GM12878 (cell line): ENCODE results near the gene VAT1. TPM values are rescaled to one million over a fixed set of nuclear protein-coding genes. Genes with fewer than 3 reads are reported as not detected.

Experiments
- ATAC-seq: fragments of 200-7000 bp; cut with Tn5 transposase; 3 replicates; pipeline ENCODE4 v1.9.1; 2020; ENCODE audit warnings: mild to moderate bottlenecking, moderate library complexity
- BruUV-seq: library from RNA; stranded (reverse); fragments of 400-500 nt; replicated peaks from 2 replicates; lab custom pipeline; 2021; lab: Mats Ljungman, UMichigan
- CTCF ChIA-PET: fragments of 300-600 bp; sonication (Branson Sonifier 250); formaldehyde crosslinking; extraction: SDS; loops from one replicate; lab custom pipeline; 2021; ENCODE audit warnings: inconsistent platforms; lab: Yijun Ruan, JAX
- POLR2A ChIA-PET: fragments of 350-600 bp; formaldehyde crosslinking; extraction: SDS; loops from one replicate; lab custom pipeline; 2021; ENCODE audit warnings: inconsistent platforms; lab: Charles Lee
- RAD21 ChIA-PET: fragments of 300-600 bp; sonication (Branson Sonifier 250); formaldehyde crosslinking; loops from one replicate; lab custom pipeline; 2023; ENCODE audit warnings: antibody characterized with exemption; ENCODE audit not compliant: unreplicated experiment; lab: Charles Lee
- SMC1A ChIA-PET: fragments of 300-600 bp; sonication (Branson Sonifier 250); formaldehyde crosslinking; loops from one replicate; lab custom pipeline; 2023; ENCODE audit not compliant: unreplicated experiment, uncharacterized antibody; lab: Charles Lee
- DNase-seq: peaks from one replicate; pipeline ENCODE4 v3.0.0-alpha.2; 2011; ENCODE audit warnings: low read depth, low spot score
- FAIRE-seq: peaks from 3 replicates; lab custom pipeline; 2011; peaks lifted over from hg19 to GRCh38; lab: Jason Lieb, UNC
- H2AFZ ChIP-seq: 2 replicates; pipeline ENCODE4 v1.6.0; 2011; ENCODE audit warnings: low read depth, low read length, control low read depth; ENCODE audit not compliant: control insufficient read depth
- H3K27ac ChIP-seq: 2 replicates; pipeline ENCODE4 v1.5.1; 2011; ENCODE audit warnings: control low read depth; ENCODE audit not compliant: control insufficient read depth, insufficient read depth
- H3K27me3 ChIP-seq, 2 experiments: replicated peaks in 1 of 2; 2 replicates each; pipeline versions ENCODE4 v1.6.0 to v1.6.1; 2011; ENCODE audit warnings: low read length in 1 of 2; ENCODE audit not compliant: control insufficient read depth in 2 of 2, insufficient read depth in 2 of 2
- H3K36me3 ChIP-seq, 2 experiments: 2 replicates each; pipeline ENCODE4 v1.5.1; 2011; ENCODE audit warnings: low read length in 1 of 2; ENCODE audit not compliant: control insufficient read depth in 2 of 2, insufficient read depth in 2 of 2
- H3K4me1 ChIP-seq: 2 replicates; pipeline ENCODE4 v1.6.1; 2011; ENCODE audit warnings: mild to moderate bottlenecking, low read length, moderate library complexity, mixed read lengths; ENCODE audit not compliant: control insufficient read depth, insufficient read depth
- H3K4me2 ChIP-seq: 2 replicates; pipeline ENCODE4 v1.6.0; 2011; ENCODE audit warnings: control low read depth; ENCODE audit not compliant: control insufficient read depth, insufficient read depth
- H3K4me3 ChIP-seq: fragments of 200-600 bp; sonication (generic); 2 replicates; pipeline ENCODE4 v1.5.1; 2016
- H3K79me2 ChIP-seq: 2 replicates; pipeline ENCODE4 v1.6.0; 2011; ENCODE audit warnings: low read length; ENCODE audit not compliant: control insufficient read depth, insufficient read depth
- H3K9ac ChIP-seq: 2 replicates; pipeline ENCODE4 v1.8.0; 2011; ENCODE audit warnings: low read length, control low read depth, mixed read lengths; ENCODE audit not compliant: control insufficient read depth, insufficient read depth
- H3K9me3 ChIP-seq: replicated peaks from 3 replicates; pipeline ENCODE4 v1.5.1; 2011; ENCODE audit warnings: mild to moderate bottlenecking, low read length; ENCODE audit not compliant: control insufficient read depth, insufficient read depth
- H4K20me1 ChIP-seq: 2 replicates; pipeline ENCODE4 v1.6.0; 2011; ENCODE audit not compliant: control insufficient read depth, insufficient read depth
- EGR1 ChIP-seq, 2 experiments: IDR thresholded peaks; 1 replicate in 1 of 2; 2 replicates in 1 of 2; pipeline ENCODE4 v1.6.1; 2011 to 2012; ENCODE audit warnings: low read depth in 2 of 2, low read length in 2 of 2, borderline replicate concordance in 1 of 2, mild to moderate bottlenecking in 1 of 2, moderate library complexity in 1 of 2
- GATAD2B ChIP-seq: fragments of 450-650 bp; conservative IDR thresholded peaks from 2 replicates; pipeline ENCODE4 v1.6.1; 2017; ENCODE audit warnings: low read depth, mild to moderate bottlenecking, moderate library complexity
- HDAC2 ChIP-seq: fragments of 200-600 bp; sonication (generic); IDR thresholded peaks from 2 replicates; pipeline ENCODE4 v1.6.1; 2017
- JUNB ChIP-seq: IDR thresholded peaks from 2 replicates; pipeline ENCODE4 v1.6.1; 2016; ENCODE audit warnings: antibody characterized with exemption, mild to moderate bottlenecking
- KAT2A ChIP-seq: conservative IDR thresholded peaks from 2 replicates; pipeline ENCODE4 v1.6.1; 2011; ENCODE audit warnings: low read depth, low read length; ENCODE audit not compliant: control insufficient read depth
- MTA2 ChIP-seq: fragments of 450-650 bp; IDR thresholded peaks from 2 replicates; pipeline ENCODE4 v1.6.1; 2016; ENCODE audit warnings: low read depth, mild to moderate bottlenecking, moderate library complexity
- MYC ChIP-seq: IDR thresholded peaks from 2 replicates; pipeline ENCODE4 v1.6.1; 2011; ENCODE audit warnings: mild to moderate bottlenecking, low read length, moderate library complexity, inconsistent platforms; ENCODE audit not compliant: insufficient read depth, insufficient replicate concordance, insufficient read length, severe bottlenecking
- RUNX3 ChIP-seq: IDR thresholded peaks from 2 replicates; pipeline ENCODE4 v1.6.1; 2012; ENCODE audit warnings: low read length, inconsistent platforms
- SMC3 ChIP-seq: IDR thresholded peaks from 2 replicates; pipeline ENCODE4 v1.6.1; 2011; ENCODE audit warnings: low read length, improper control_type of control experiment, borderline replicate concordance
- TBL1XR1 ChIP-seq: IDR thresholded peaks from 2 replicates; pipeline ENCODE4 v1.6.1; 2012; ENCODE audit warnings: low read depth, low read length, improper control_type of control experiment
- ZNF274 ChIP-seq: IDR thresholded peaks from one replicate; pipeline ENCODE4 v1.8.0; 2011; ENCODE audit not compliant: insufficient read length, insufficient read depth
- WGBS: methylation state at CpG from one replicate; pipeline ENCODE4 v1.1.6; 2016; ENCODE audit warnings: low lambda C conversion rate; ENCODE audit not compliant: insufficient replicate concordance, insufficient coverage; ENCODE audit errors: missing lambda C conversion rate; 5-methylcytosine and 5-hydroxymethylcytosine counted together
- in situ Hi-C: fragments of 300-500 bp; cut with MboI; formaldehyde crosslinking; loops from 9 replicates; pipeline ENCODE4 v1.14.3; 2018; ENCODE audit warnings: mixed read lengths
- intact Hi-C: fragments of 100-400 bp; cut with micrococcal nuclease; formaldehyde crosslinking; loops from one replicate; pipeline ENCODE4 v1.14.2; 2022; ENCODE audit not compliant: unreplicated experiment
- polyA plus RNA-seq, 11 experiments: library from polyadenylated mRNA; depleted of rRNA in 4 of 11; unstranded in 6 of 11; stranded (reverse) in 5 of 11; fragments of >200 nt; fragmentation: Nextera tagmentation in 4 of 11; fragmentation: Illumina TruSeq in 1 of 11; extraction: Ambion mirVana in 4 of 11; extraction: Trizol in 1 of 11; gene quantifications; 1 replicate in 1 of 11; 2 replicates in 10 of 11; pipeline versions ENCODE4 v1.2.1 to v1.2.3, GENCODE V29; 2011 to 2016; ENCODE audit warnings: inconsistent platforms in 2 of 11, missing spikeins in 2 of 11, low read depth in 1 of 11
- total RNA-seq, 4 experiments: library from RNA; depleted of rRNA in 3 of 4; stranded (reverse); fragments of >200 nt in 3 of 4; fragmentation: Illumina TruSeq in 1 of 4; extraction: Trizol in 1 of 4; gene quantifications; 2 replicates each; pipeline versions ENCODE4 v1.2.1 to v1.2.3, GENCODE V29; 2013 to 2021
- TF ChIP-seq, protein P1 (sequence below): fragments of 450-650 bp; IDR thresholded peaks from 2 replicates; pipeline ENCODE4 v1.6.1; 2018; ENCODE audit warnings: mild to moderate bottlenecking, low read depth, moderate library complexity; ENCODE audit not compliant: partially characterized antibody
- TF ChIP-seq, protein P2 (sequence below): fragments of 450-650 bp; IDR thresholded peaks from 2 replicates; pipeline ENCODE4 v1.6.1; 2016; ENCODE audit warnings: mild to moderate bottlenecking, moderate library complexity, borderline replicate concordance

Gene VAT1
- total and polyA plus RNA-seq, 10 of the 15 experiments (the other 5 are each of a cell fraction or from before 2014, with no cell fraction given), result 5.0 to 19.8 (median 8.2) TPM

DNA sequence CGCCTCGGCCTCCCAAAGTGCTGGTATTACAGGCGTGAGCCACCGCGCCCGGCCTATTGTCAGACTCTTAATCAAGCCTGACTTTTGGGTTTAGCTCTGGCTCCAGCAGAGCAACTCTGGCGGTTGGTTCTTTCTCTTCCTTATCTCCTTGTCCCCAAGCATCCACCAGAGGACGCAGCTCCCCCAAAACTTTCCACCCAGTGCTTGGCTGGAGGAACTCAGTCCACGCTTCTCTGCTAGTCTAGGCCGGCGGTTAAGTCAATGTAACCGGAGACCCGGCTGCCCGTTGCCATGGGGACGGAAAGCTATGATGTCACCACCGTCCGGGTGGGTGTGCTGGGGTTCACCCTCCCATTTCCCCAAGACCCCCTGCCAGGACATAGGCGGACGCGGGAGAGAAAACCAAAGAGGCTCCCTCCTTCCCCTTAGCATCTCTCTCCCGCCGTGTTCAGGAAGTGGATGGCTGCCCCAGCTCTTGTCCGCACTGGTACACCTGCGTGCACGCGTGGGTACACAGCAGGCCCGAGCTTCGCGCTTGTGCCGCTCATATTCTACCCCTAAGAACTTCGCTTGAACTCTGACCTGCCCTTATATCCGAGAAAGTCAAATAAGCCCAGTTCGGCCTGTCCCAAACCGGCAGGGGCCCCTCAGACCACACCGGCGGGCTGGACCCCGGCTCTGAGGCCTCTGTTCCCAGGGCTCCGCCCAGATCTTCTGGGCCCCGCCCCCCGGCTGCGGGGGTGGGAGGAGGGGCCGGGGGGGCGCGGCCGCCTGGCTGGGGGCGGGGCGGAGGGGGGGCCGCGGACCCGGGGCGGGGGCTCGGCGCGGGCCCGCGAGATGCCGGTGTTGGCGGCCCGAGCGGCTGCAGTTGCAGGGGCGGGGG, 2.5 kb upstream of the VAT1 start, which contains the start of gene RND2:
Gene RND2, plus strand, starts transcription at position 825 of the 883 bp plus-strand sequence. CDS start 117 bp downstream, outside the sequence.
- RAD21 ChIA-PET, result interaction anchor here (0.7 to 1.4 kb wide), 7 partner anchors 17 to 459 kb away, joined by 3 to 9 read pairs (median 4); partner anchors contain the start of genes DHX8 and RPL27
- ATAC-seq (peak; percentile 77), DNase-seq (peak; percentile 40), FAIRE-seq (peak; percentile 95)
- in situ Hi-C loops (loop anchor here (10.0 kb wide), 1 partner anchor 190 kb away; the partner anchor contains the start of gene TMEM106A), intact Hi-C loops (loop anchor here (5.0 kb wide), 1 partner anchor 308 kb away; no protein-coding TSS in a partner anchor)
- no peaks in the 10 kb centered on the region for H3K79me2 ChIP-seq
- CTCF ChIA-PET, result interaction anchor here (0.9 to 2.1 kb wide), 16 partner anchors 13 to 460 kb away, joined by 3 to 14 read pairs (median 4); partner anchors contain the start of genes BRCA1, IFI35 and RPL27
- peak within 1 kb of the TSS; percentile 86 for H2AFZ ChIP-seq
- no peak within 1 kb of the TSS for H3K27ac ChIP-seq
- H3K4me3 ChIP-seq, result peak within 1 kb of the TSS; percentile 81; the same call in 1 of the 2 replicates
- peak within 1 kb of the TSS; percentile 48 for H3K9ac ChIP-seq
- no peaks in the 10 kb centered on the region for H3K9me3 ChIP-seq
- SMC1A ChIA-PET, result interaction anchor here (0.8 to 1.7 kb wide), 10 partner anchors 12 to 459 kb away, joined by 3 to 8 read pairs (median 4); partner anchors contain the start of genes BRCA1, DHX8 and RPL27
- no TSS peak for BruUV-seq
- H3K36me3 ChIP-seq, result no peaks in the 10 kb centered on the region
- no peaks in the 10 kb centered on the region for H3K27me3 ChIP-seq
- no peaks in the 10 kb centered on the region for H4K20me1 ChIP-seq
- peaks cover 7% of the 10 kb centered on the region; the same call in 1 of the 2 replicates for H3K4me1 ChIP-seq
- POLR2A ChIA-PET, result interaction anchor here (0.6 to 1.2 kb wide), 6 partner anchors 9 to 364 kb away, joined by 3 to 5 read pairs (median 3); no protein-coding TSS in a partner anchor
- 2% methylated on average over 42 of the region's 61 CpGs for WGBS
- peak within 1 kb of the TSS; percentile 99 for H3K4me2 ChIP-seq
- no peak for TF ChIP-seq MTA2
- TF ChIP-seq HDAC2, result no peak
- TF ChIP-seq ZNF274, result no peak
- TF ChIP-seq, protein P1, sequence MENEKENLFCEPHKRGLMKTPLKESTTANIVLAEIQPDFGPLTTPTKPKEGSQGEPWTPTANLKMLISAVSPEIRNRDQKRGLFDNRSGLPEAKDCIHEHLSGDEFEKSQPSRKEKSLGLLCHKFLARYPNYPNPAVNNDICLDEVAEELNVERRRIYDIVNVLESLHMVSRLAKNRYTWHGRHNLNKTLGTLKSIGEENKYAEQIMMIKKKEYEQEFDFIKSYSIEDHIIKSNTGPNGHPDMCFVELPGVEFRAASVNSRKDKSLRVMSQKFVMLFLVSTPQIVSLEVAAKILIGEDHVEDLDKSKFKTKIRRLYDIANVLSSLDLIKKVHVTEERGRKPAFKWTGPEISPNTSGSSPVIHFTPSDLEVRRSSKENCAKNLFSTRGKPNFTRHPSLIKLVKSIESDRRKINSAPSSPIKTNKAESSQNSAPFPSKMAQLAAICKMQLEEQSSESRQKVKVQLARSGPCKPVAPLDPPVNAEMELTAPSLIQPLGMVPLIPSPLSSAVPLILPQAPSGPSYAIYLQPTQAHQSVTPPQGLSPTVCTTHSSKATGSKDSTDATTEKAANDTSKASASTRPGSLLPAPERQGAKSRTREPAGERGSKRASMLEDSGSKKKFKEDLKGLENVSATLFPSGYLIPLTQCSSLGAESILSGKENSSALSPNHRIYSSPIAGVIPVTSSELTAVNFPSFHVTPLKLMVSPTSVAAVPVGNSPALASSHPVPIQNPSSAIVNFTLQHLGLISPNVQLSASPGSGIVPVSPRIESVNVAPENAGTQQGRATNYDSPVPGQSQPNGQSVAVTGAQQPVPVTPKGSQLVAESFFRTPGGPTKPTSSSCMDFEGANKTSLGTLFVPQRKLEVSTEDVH, result no peak
- TF ChIP-seq, protein P2, sequence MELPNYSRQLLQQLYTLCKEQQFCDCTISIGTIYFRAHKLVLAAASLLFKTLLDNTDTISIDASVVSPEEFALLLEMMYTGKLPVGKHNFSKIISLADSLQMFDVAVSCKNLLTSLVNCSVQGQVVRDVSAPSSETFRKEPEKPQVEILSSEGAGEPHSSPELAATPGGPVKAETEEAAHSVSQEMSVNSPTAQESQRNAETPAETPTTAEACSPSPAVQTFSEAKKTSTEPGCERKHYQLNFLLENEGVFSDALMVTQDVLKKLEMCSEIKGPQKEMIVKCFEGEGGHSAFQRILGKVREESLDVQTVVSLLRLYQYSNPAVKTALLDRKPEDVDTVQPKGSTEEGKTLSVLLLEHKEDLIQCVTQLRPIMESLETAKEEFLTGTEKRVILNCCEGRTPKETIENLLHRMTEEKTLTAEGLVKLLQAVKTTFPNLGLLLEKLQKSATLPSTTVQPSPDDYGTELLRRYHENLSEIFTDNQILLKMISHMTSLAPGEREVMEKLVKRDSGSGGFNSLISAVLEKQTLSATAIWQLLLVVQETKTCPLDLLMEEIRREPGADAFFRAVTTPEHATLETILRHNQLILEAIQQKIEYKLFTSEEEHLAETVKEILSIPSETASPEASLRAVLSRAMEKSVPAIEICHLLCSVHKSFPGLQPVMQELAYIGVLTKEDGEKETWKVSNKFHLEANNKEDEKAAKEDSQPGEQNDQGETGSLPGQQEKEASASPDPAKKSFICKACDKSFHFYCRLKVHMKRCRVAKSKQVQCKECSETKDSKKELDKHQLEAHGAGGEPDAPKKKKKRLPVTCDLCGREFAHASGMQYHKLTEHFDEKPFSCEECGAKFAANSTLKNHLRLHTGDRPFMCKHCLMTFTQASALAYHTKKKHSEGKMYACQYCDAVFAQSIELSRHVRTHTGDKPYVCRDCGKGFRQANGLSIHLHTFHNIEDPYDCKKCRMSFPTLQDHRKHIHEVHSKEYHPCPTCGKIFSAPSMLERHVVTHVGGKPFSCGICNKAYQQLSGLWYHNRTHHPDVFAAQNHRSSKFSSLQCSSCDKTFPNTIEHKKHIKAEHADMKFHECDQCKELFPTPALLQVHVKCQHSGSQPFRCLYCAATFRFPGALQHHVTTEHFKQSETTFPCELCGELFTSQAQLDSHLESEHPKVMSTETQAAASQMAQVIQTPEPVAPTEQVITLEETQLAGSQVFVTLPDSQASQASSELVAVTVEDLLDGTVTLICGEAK, result peak; percentile 48; the same call in 1 of the 2 replicates
- peak; percentile 65 for TF ChIP-seq SMC3
- peak in 1 of 2 experiments; percentile 94; a peak in 2 of 3 replicates for TF ChIP-seq EGR1 (IDR thresholded peaks at IDR 0.05; ENCODE audit: borderline replicate concordance in 1 of 2, low read depth in 2 of 2, low read length in 2 of 2)
- no peak for TF ChIP-seq KAT2A
- peak; percentile 29; the same call in 1 of the 2 replicates for TF ChIP-seq JUNB
- TF ChIP-seq RUNX3, result peak; percentile 49; the same call in 1 of the 2 replicates
- peak; percentile 55; the same call in 1 of the 2 replicates for TF ChIP-seq GATAD2B
- TF ChIP-seq MYC, result no peak
- no peak for TF ChIP-seq TBL1XR1
